Cardiac fibroblast (primary cell): ENCODE measurements around the gene SPINK6.

ENCODE experiments used
- DNase-seq, 2 donors: peaks; one replicate each; pipeline versions ENCODE4 v3.0.0 to v3.0.0-alpha.2; 2010; ENCODE audit warnings: low read depth in 2 of 2
- H3K4me3 ChIP-seq, 2 donors: replicated peaks in 1 of 2; 1 replicate in 1 of 2; 2 replicates in 1 of 2; pipeline ENCODE4 v1.5.1; 2011; ENCODE audit warnings: low read depth in 2 of 2, low read length in 2 of 2, mild to moderate bottlenecking in 2 of 2, moderate library complexity in 1 of 2
- CTCF ChIP-seq: IDR thresholded peaks from one replicate; pipeline ENCODE4 v1.5.1; 2011; ENCODE audit warnings: low read depth, mild to moderate bottlenecking, low read length, inconsistent platforms

SPINK6 gene

DNA sequence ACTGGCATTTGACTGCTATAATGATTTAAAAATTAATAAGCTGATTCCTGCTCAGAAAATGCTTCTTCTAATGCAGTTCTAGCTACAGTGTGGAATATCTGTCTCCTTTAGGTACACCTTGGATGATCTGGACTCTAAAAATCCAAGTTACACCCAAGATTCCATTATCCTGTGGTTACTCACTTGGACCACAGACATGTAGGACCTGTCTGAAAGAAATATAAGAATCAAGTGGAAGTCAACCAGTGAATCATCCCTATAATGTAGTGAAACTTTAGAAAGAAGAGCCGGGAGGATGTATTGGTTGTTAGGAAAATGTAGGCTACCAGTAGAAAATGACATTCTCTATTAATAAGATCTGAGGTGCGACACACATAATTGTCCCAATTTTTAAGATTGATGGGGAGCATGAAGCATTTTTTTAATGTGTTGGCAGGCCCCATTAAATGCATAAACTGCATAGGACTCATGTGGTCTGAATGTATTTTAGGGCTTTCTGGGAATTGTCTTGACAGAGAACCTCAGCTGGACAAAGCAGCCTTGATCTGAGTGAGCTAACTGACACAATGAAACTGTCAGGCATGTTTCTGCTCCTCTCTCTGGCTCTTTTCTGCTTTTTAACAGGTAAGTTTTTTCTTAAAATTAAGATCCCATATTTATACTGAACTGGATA is at the start of gene SPINK6:
SPINK6 (plus strand) TSS at position 512 of the 673 bp plus-strand sequence; CDS start at position 567, 55 bp downstream.
- H3K4me3 ChIP-seq = no peak within 1 kb of the TSS
- TF ChIP-seq CTCF = no peak
- DNase-seq = no peak

- no peak for TF ChIP-seq CTCF
- DNase-seq = no peak
Measured at GRCh38 chr5:148156609-148157008, 46.2 kb upstream of the SPINK6 start.

GRCh38 chr5:148162038-148162437 is 40.8 kb upstream of the SPINK6 start:
- H3K4me3 ChIP-seq = no peak overlapping the region
- DNase-seq = no peak
- no peak for TF ChIP-seq CTCF

More at GRCh38 chr5:148156609-148157008, 46.2 kb upstream of the SPINK6 start:
- H3K4me3 ChIP-seq = no peak overlapping the region

DNA sequence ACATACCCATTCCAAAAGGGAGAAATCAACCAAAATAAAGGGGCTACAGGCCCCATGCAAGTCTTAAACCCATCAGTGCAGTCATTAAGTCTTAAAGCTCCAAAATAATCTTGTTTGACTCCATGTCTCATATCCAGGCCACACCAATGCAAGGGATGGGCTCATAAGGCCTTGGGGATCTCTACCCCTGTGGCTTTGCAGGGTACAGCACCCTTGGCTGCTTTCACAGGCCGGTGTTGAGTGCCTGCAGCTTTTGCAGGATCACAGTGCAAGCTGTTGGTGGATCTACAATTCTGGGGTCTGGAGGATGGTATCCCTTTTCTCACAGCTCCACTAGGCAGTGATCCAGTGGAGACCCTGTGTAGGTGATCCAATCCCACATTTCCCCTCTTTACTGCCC is 39.5 kb upstream of the SPINK6 start:
- no peak for TF ChIP-seq CTCF
- DNase-seq = no peak
- no peak overlapping the region for H3K4me3 ChIP-seq

- H3K4me3 ChIP-seq = no peak overlapping the region
- TF ChIP-seq CTCF = no peak
- no peak for DNase-seq
Measured at GRCh38 chr5:148166550-148167283, 36.1 kb upstream of the SPINK6 start.

- TF ChIP-seq CTCF = no peak
- no peak within 1 kb of the TSS for H3K4me3 ChIP-seq
- no peak for DNase-seq
Measured at GRCh38 chr5:148168246-148168645, 34.6 kb upstream of the SPINK6 start, which contains the start of gene SPINK14. SPINK14 (plus strand) TSS chr5:148168546; CDS start chr5:148169733, 1,187 bp downstream.
